Vagina (tissue), 2 donors: ENCODE results near the gene TNKS1BP1. TPM values are rescaled to one million over a fixed set of nuclear protein-coding genes. Genes with fewer than 3 reads are reported as not detected.
A peak's percentile ranks its signal among the peaks of the same experiment; 100 is the strongest.

Experiments used
- DNase-seq, 2 donors: peaks; one replicate each; pipeline ENCODE4 v3.0.0-alpha.2; 2017; ENCODE audit errors: extremely low spot score in 2 of 2
- H3K27ac ChIP-seq: fragments of 200-600 bp; sonication (generic); one replicate; pipeline ENCODE4 v1.5.1; 2019
- H3K27me3 ChIP-seq: fragments of 200-600 bp; sonication (generic); one replicate; pipeline ENCODE4 v1.5.1; 2019
- H3K36me3 ChIP-seq, 2 donors: fragments of 200-600 bp; sonication (generic); one replicate each; pipeline ENCODE4 v1.5.1; 2017 to 2019
- H3K4me1 ChIP-seq: fragments of 200-600 bp; sonication (generic); one replicate; pipeline ENCODE4 v1.5.1; 2019
- H3K4me3 ChIP-seq, 2 donors: fragments of 200-600 bp; sonication (generic); 1 replicate in 1 of 2; 2 replicates in 1 of 2; pipeline ENCODE4 v1.5.1; 2016 to 2019
- H3K9me3 ChIP-seq: fragments of 200-600 bp; sonication (generic); one replicate; pipeline ENCODE4 v1.5.1; 2019
- CTCF ChIP-seq, 3 experiments: fragments of 450-650 bp in 2 of 3; fragments of 200-600 bp in 1 of 3; sonication (generic) in 1 of 3; IDR thresholded peaks; one replicate each; pipeline ENCODE4 v1.5.1; 2017 to 2019; ENCODE audit warnings: antibody characterized with exemption in 3 of 3, mild to moderate bottlenecking in 2 of 3, moderate library complexity in 2 of 3
- POLR2A ChIP-seq, 2 donors: fragments of 450-650 bp; IDR thresholded peaks; one replicate each; pipeline ENCODE4 v1.6.1; 2017; ENCODE audit warnings: antibody characterized with exemption in 2 of 2, mild to moderate bottlenecking in 2 of 2, moderate library complexity in 2 of 2
- POLR2AphosphoS5 ChIP-seq, 2 donors: sonication (generic); formaldehyde crosslinking; IDR thresholded peaks; one replicate each; pipeline ENCODE4 v1.9.0; 2017; ENCODE audit warnings: antibody characterized with exemption in 2 of 2, mild to moderate bottlenecking in 2 of 2, low read depth in 1 of 2; ENCODE audit not compliant: insufficient read depth in 1 of 2
- intact Hi-C: fragments of 100-400 bp; cut with DNase I; formaldehyde crosslinking; loops from one replicate; pipeline ENCODE4 v1.15.1; 2023
- total RNA-seq: library from RNA; depleted of rRNA; stranded (reverse); fragments of >200 nt; gene quantifications from one replicate; pipeline ENCODE4 v1.2.3, GENCODE V29; 2016

Gene TNKS1BP1
- total RNA-seq, 1 donor from 2014 or later = 159 TPM

- Histone ChIP-seq H3K27me3 (no peaks in the 10 kb centered on the region), H3K27ac (peak overlapping the region; percentile 93), H3K4me3 (no peak overlapping the region), H3K9me3 (no peaks in the 10 kb centered on the region), H3K36me3 (peaks cover 2 to 79% of the 10 kb centered on the region in 2 donors), H3K4me1 (peaks cover 85% of the 10 kb centered on the region)
- TF ChIP-seq POLR2A (IDR thresholded peaks at IDR 0.05) (no peak), POLR2AphosphoS5 (IDR thresholded peaks at IDR 0.05; ENCODE audit: insufficient read depth in 1 of 2, low read depth in 1 of 2) (no peak), CTCF (IDR thresholded peaks at IDR 0.05) (no peak)
- intact Hi-C loops = loop anchor here (5.0 kb wide), 1 partner anchor 1264 kb away; the partner anchor contains the start of genes LPXN and ZFP91
- no peak for DNase-seq
Observed at GRCh38 chr11:57313071-57313787, 11.5 kb downstream of the TNKS1BP1 start.

GRCh38 chr11:57312511-57313021 lies 12.2 kb downstream of the TNKS1BP1 start:
- DNase-seq = no peak
- H3K27ac ChIP-seq = peak overlapping the region; percentile 93
- intact Hi-C loops = loop anchor here (5.0 kb wide), 1 partner anchor 1265 kb away; the partner anchor contains the start of genes LPXN and ZFP91
- H3K36me3 ChIP-seq = peaks cover 2 to 73% of the 10 kb centered on the region in 2 donors
- TF ChIP-seq POLR2A (IDR thresholded peaks at IDR 0.05) = no peak
- no peak for TF ChIP-seq CTCF (IDR thresholded peaks at IDR 0.05)
- TF ChIP-seq POLR2AphosphoS5 (IDR thresholded peaks at IDR 0.05; ENCODE audit: insufficient read depth in 1 of 2, low read depth in 1 of 2) = no peak
- H3K4me1 ChIP-seq = peaks cover 85% of the 10 kb centered on the region
- no peaks in the 10 kb centered on the region for H3K9me3 ChIP-seq
- H3K27me3 ChIP-seq = no peaks in the 10 kb centered on the region
- H3K4me3 ChIP-seq = no peak overlapping the region

GRCh38 chr11:57311109-57311936 lies 13.4 kb downstream of the TNKS1BP1 start:
- Histone ChIP-seq H3K27ac (peak overlapping the region; percentile 93), H3K4me1 (peaks cover 85% of the 10 kb centered on the region), H3K4me3 (peak overlapping the region; percentile 50 to 57), H3K27me3 (no peaks in the 10 kb centered on the region), H3K36me3 (peaks cover 2 to 61% of the 10 kb centered on the region in 2 donors), H3K9me3 (no peaks in the 10 kb centered on the region)
- intact Hi-C loops = loop anchor here (5.0 kb wide), 1 partner anchor 1266 kb away; the partner anchor contains the start of genes LPXN and ZFP91
- TF ChIP-seq CTCF (IDR thresholded peaks at IDR 0.05) (peak in 1 of 3 experiments; percentile 4), POLR2AphosphoS5 (IDR thresholded peaks at IDR 0.05; ENCODE audit: insufficient read depth in 1 of 2, low read depth in 1 of 2) (peak; percentile 63 to 98), POLR2A (IDR thresholded peaks at IDR 0.05) (peak in 1 of 2 donors; percentile 71)
- DNase-seq = peak in 1 of 2 donors; percentile 99

GRCh38 chr11:57310630-57311086 lies 14.1 kb downstream of the TNKS1BP1 start:
- intact Hi-C loops = loop anchor here (5.0 kb wide), 1 partner anchor 1267 kb away; the partner anchor contains the start of genes LPXN and ZFP91
- H3K27me3 ChIP-seq = no peaks in the 10 kb centered on the region
- H3K4me3 ChIP-seq = peak overlapping the region; percentile 50 to 57
- no peak for TF ChIP-seq POLR2AphosphoS5 (IDR thresholded peaks at IDR 0.05; ENCODE audit: insufficient read depth in 1 of 2, low read depth in 1 of 2)
- TF ChIP-seq CTCF (IDR thresholded peaks at IDR 0.05) = no peak
- TF ChIP-seq POLR2A (IDR thresholded peaks at IDR 0.05) = no peak
- H3K27ac ChIP-seq = peak overlapping the region; percentile 93
- no peak for DNase-seq
- no peaks in the 10 kb centered on the region for H3K9me3 ChIP-seq
- peaks cover 85% of the 10 kb centered on the region for H3K4me1 ChIP-seq
- peaks cover 2 to 54% of the 10 kb centered on the region in 2 donors for H3K36me3 ChIP-seq
